Measurements from ENCODE around the gene MAIP1.

The MAIP1 gene

GRCh38 chr2:199988151-199988550 is 32.8 kb downstream of the MAIP1 start:
- no peak overlapping the region for H3K4me3 ChIP-seq (replicated peaks; ENCODE audit: insufficient read depth, low read length)
- DNase-seq (ENCODE audit: low read depth in 1 of 2, low spot score in 1 of 2), result no peak
- TF ChIP-seq GABPA (IDR thresholded peaks at IDR 0.05; ENCODE audit: low read depth), result no peak
- TF ChIP-seq POLR2AphosphoS5 (IDR thresholded peaks at IDR 0.05; ENCODE audit: low read depth), result no peak
- no peak for TF ChIP-seq REST (IDR thresholded peaks at IDR 0.05; ENCODE audit: insufficient replicate concordance, low read depth)
- TF ChIP-seq SPI1 (IDR thresholded peaks at IDR 0.05; ENCODE audit: borderline replicate concordance, low read depth), result no peak
- TF ChIP-seq, protein P1, sequence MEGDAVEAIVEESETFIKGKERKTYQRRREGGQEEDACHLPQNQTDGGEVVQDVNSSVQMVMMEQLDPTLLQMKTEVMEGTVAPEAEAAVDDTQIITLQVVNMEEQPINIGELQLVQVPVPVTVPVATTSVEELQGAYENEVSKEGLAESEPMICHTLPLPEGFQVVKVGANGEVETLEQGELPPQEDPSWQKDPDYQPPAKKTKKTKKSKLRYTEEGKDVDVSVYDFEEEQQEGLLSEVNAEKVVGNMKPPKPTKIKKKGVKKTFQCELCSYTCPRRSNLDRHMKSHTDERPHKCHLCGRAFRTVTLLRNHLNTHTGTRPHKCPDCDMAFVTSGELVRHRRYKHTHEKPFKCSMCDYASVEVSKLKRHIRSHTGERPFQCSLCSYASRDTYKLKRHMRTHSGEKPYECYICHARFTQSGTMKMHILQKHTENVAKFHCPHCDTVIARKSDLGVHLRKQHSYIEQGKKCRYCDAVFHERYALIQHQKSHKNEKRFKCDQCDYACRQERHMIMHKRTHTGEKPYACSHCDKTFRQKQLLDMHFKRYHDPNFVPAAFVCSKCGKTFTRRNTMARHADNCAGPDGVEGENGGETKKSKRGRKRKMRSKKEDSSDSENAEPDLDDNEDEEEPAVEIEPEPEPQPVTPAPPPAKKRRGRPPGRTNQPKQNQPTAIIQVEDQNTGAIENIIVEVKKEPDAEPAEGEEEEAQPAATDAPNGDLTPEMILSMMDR (IDR thresholded peaks at IDR 0.05; ENCODE audit: insufficient read depth, low read length), result no peak
- no peak overlapping the region for H3K27ac ChIP-seq (replicated peaks)
- no peaks in the 10 kb centered on the region for H3K27me3 ChIP-seq (ENCODE audit: insufficient read depth, poor library complexity, severe bottlenecking)

DNA sequence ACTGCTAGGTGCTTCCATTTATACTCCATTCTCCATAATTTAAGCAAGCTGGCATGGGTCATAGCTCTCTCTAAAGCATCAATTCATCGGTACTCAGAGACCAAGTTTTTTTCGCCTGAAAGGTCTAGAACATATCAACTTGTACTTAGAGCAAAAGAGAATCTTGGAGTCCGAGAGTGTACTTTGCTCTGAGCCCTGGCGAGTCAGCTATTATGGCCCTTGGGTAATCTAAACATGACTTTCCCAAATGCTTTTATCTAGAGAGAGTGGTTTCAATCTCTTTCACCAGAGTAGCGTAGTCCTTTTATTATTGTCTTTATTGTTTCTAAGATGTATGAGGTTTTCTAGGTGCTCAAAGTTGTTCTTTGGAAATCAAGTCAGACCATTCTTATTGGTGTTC is 34.4 kb downstream of the MAIP1 start:
- TF ChIP-seq SPI1 (IDR thresholded peaks at IDR 0.05; ENCODE audit: borderline replicate concordance, low read depth), result no peak
- TF ChIP-seq, protein P1 (IDR thresholded peaks at IDR 0.05; ENCODE audit: insufficient read depth, low read length), result no peak
- TF ChIP-seq REST (IDR thresholded peaks at IDR 0.05; ENCODE audit: insufficient replicate concordance, low read depth), result no peak
- no peak for TF ChIP-seq GABPA (IDR thresholded peaks at IDR 0.05; ENCODE audit: low read depth)
- no peak for DNase-seq (ENCODE audit: low read depth in 1 of 2, low spot score in 1 of 2)
- no peak overlapping the region for H3K4me3 ChIP-seq (replicated peaks; ENCODE audit: insufficient read depth, low read length)
- H3K27me3 ChIP-seq (ENCODE audit: insufficient read depth, poor library complexity, severe bottlenecking), result no peaks in the 10 kb centered on the region
- H3K27ac ChIP-seq (replicated peaks), result no peak overlapping the region

- no peaks in the 10 kb centered on the region for H3K27me3 ChIP-seq (ENCODE audit: insufficient read depth, poor library complexity, severe bottlenecking)
- TF ChIP-seq REST (IDR thresholded peaks at IDR 0.05; ENCODE audit: insufficient replicate concordance, low read depth), result no peak
- no peak for TF ChIP-seq SPI1 (IDR thresholded peaks at IDR 0.05; ENCODE audit: borderline replicate concordance, low read depth)
- TF ChIP-seq, protein P1 (IDR thresholded peaks at IDR 0.05; ENCODE audit: insufficient read depth, low read length), result no peak
- TF ChIP-seq GABPA (IDR thresholded peaks at IDR 0.05; ENCODE audit: low read depth), result no peak
- TF ChIP-seq POLR2AphosphoS5 (IDR thresholded peaks at IDR 0.05; ENCODE audit: low read depth), result no peak
- no peak overlapping the region for H3K27ac ChIP-seq (replicated peaks)
- no peak overlapping the region for H3K4me3 ChIP-seq (replicated peaks; ENCODE audit: insufficient read depth, low read length)
- no peak for DNase-seq (ENCODE audit: low read depth in 1 of 2, low spot score in 1 of 2)
These were observed 36.3 kb downstream of the MAIP1 start for GRCh38 chr2:199991691-199992090.
